ENCODE data around the gene XXYLT1. TPM values are rescaled to one million over a fixed set of nuclear protein-coding genes. Genes with fewer than 3 reads are reported as not detected.

XXYLT1 gene
- total and polyA plus RNA-seq, 3 experiments from 2014 or later = 7.9 to 10.5 (median 8.3) TPM

- DNase-seq = no peak
- Mint-ChIP-seq H3K36me3 (peaks cover 10 to 12% (median 10%) of the 10 kb centered on the region in 3 donors), H3K27ac (no peak overlapping the region), H3K4me3 (no peak overlapping the region), H3K27me3 (no peaks in the 10 kb centered on the region), H3K4me1 (peaks cover 0 to 5% (median 3%) of the 10 kb centered on the region in 3 donors), H3K9me3 (no peaks in the 10 kb centered on the region)
- Histone ChIP-seq H3K27me3 (ENCODE audit: insufficient read depth, low read length, poor library complexity, severe bottlenecking) (no peaks in the 10 kb centered on the region), H3K9me3 (ENCODE audit: low read length) (no peaks in the 10 kb centered on the region), H3K4me3 (ENCODE audit: low read length) (no peak overlapping the region), H3K36me3 (ENCODE audit: insufficient read depth, low read length) (no peaks in the 10 kb centered on the region), H3K27ac (ENCODE audit: low read depth, low read length) (no peak overlapping the region), H3K4me1 (ENCODE audit: insufficient read depth, low read length) (no peaks in the 10 kb centered on the region)
- ChIA-PET POLR2A (no interaction called here), CTCF (no interaction called here)
These were observed 97.3 kb downstream of the XXYLT1 start for GRCh38 chr3:195173657-195174056.

- Histone ChIP-seq H3K9me3 (ENCODE audit: low read length) (no peaks in the 10 kb centered on the region), H3K36me3 (ENCODE audit: insufficient read depth, low read length) (no peaks in the 10 kb centered on the region), H3K4me1 (ENCODE audit: insufficient read depth, low read length) (no peaks in the 10 kb centered on the region), H3K4me3 (ENCODE audit: low read length) (no peak overlapping the region), H3K27ac (ENCODE audit: low read depth, low read length) (no peak overlapping the region), H3K27me3 (ENCODE audit: insufficient read depth, low read length, poor library complexity, severe bottlenecking) (no peaks in the 10 kb centered on the region)
- H3K27me3 Mint-ChIP-seq = peaks cover 0 to 2% of the 10 kb centered on the region in 2 donors
- CTCF ChIA-PET = no interaction called here
- DNase-seq = no peak
- no peak overlapping the region for H3K4me3 Mint-ChIP-seq
- peak overlapping the region in 1 of 8 donors; percentile 25 for H3K27ac Mint-ChIP-seq
- POLR2A ChIA-PET = no interaction called here
- H3K4me1 Mint-ChIP-seq = no peaks in the 10 kb centered on the region
- H3K36me3 Mint-ChIP-seq = peaks cover 8 to 12% (median 10%) of the 10 kb centered on the region in 3 donors
- no peaks in the 10 kb centered on the region for H3K9me3 Mint-ChIP-seq
These were observed 98.1 kb downstream of the XXYLT1 start for GRCh38 chr3:195172896-195173295.

- Histone ChIP-seq H3K9me3 (ENCODE audit: low read length) (no peaks in the 10 kb centered on the region), H3K36me3 (ENCODE audit: insufficient read depth, low read length) (no peaks in the 10 kb centered on the region), H3K27ac (ENCODE audit: low read depth, low read length) (no peak overlapping the region), H3K4me3 (ENCODE audit: low read length) (no peak overlapping the region), H3K27me3 (ENCODE audit: insufficient read depth, low read length, poor library complexity, severe bottlenecking) (no peaks in the 10 kb centered on the region), H3K4me1 (ENCODE audit: insufficient read depth, low read length) (no peaks in the 10 kb centered on the region)
- H3K27me3 Mint-ChIP-seq = peaks cover 0 to 2% of the 10 kb centered on the region in 2 donors
- no peak for DNase-seq
- no peak overlapping the region for H3K4me3 Mint-ChIP-seq
- peaks cover 7 to 10% (median 8%) of the 10 kb centered on the region in 3 donors for H3K36me3 Mint-ChIP-seq
- no peaks in the 10 kb centered on the region for H3K9me3 Mint-ChIP-seq
- ChIA-PET CTCF (no interaction called here), POLR2A (no interaction called here)
- H3K27ac Mint-ChIP-seq = no peak overlapping the region
- H3K4me1 Mint-ChIP-seq = no peaks in the 10 kb centered on the region
These were observed 98.8 kb downstream of the XXYLT1 start for GRCh38 chr3:195172039-195172684.

GRCh38 chr3:195171093-195171873 is 99.7 kb downstream of the XXYLT1 start:
- Mint-ChIP-seq H3K4me3 (no peak overlapping the region), H3K36me3 (peaks cover 6 to 9% (median 6%) of the 10 kb centered on the region in 3 donors), H3K27me3 (peaks cover 0 to 2% of the 10 kb centered on the region in 2 donors), H3K27ac (no peak overlapping the region), H3K4me1 (no peaks in the 10 kb centered on the region), H3K9me3 (no peaks in the 10 kb centered on the region)
- H3K27ac ChIP-seq (ENCODE audit: low read depth, low read length) = no peak overlapping the region
- no peak overlapping the region for H3K4me3 ChIP-seq (ENCODE audit: low read length)
- POLR2A ChIA-PET = no interaction called here
- no peaks in the 10 kb centered on the region for H3K36me3 ChIP-seq (ENCODE audit: insufficient read depth, low read length)
- no peaks in the 10 kb centered on the region for H3K27me3 ChIP-seq (ENCODE audit: insufficient read depth, low read length, poor library complexity, severe bottlenecking)
- H3K4me1 ChIP-seq (ENCODE audit: insufficient read depth, low read length) = no peaks in the 10 kb centered on the region
- H3K9me3 ChIP-seq (ENCODE audit: low read length) = no peaks in the 10 kb centered on the region
- CTCF ChIA-PET = no interaction called here
- DNase-seq = no peak

GRCh38 chr3:195170496-195170895 is 100.5 kb downstream of the XXYLT1 start:
- Histone ChIP-seq H3K27me3 (ENCODE audit: insufficient read depth, low read length, poor library complexity, severe bottlenecking) (no peaks in the 10 kb centered on the region), H3K27ac (ENCODE audit: low read depth, low read length) (no peak overlapping the region), H3K9me3 (ENCODE audit: low read length) (no peaks in the 10 kb centered on the region), H3K4me1 (ENCODE audit: insufficient read depth, low read length) (no peaks in the 10 kb centered on the region), H3K4me3 (ENCODE audit: low read length) (no peak overlapping the region), H3K36me3 (ENCODE audit: insufficient read depth, low read length) (no peaks in the 10 kb centered on the region)
- DNase-seq = no peak
- H3K4me3 Mint-ChIP-seq = no peak overlapping the region
- H3K27me3 Mint-ChIP-seq = peaks cover 0 to 2% of the 10 kb centered on the region in 2 donors
- POLR2A ChIA-PET = no interaction called here
- no peak overlapping the region for H3K27ac Mint-ChIP-seq
- CTCF ChIA-PET = no interaction called here
- no peaks in the 10 kb centered on the region for H3K4me1 Mint-ChIP-seq
- H3K36me3 Mint-ChIP-seq = peaks cover 6 to 8% (median 6%) of the 10 kb centered on the region in 3 donors
- H3K9me3 Mint-ChIP-seq = no peaks in the 10 kb centered on the region

- H3K4me3 Mint-ChIP-seq = no peak overlapping the region
- CTCF ChIA-PET = no interaction called here
- H3K27me3 Mint-ChIP-seq = peaks cover 0 to 2% of the 10 kb centered on the region in 2 donors
- H3K36me3 Mint-ChIP-seq = peaks cover 0 to 2% (median 0%) of the 10 kb centered on the region in 3 donors
- no peaks in the 10 kb centered on the region for H3K9me3 ChIP-seq (ENCODE audit: low read length)
- POLR2A ChIA-PET = no interaction called here
- no peaks in the 10 kb centered on the region for H3K27me3 ChIP-seq (ENCODE audit: insufficient read depth, low read length, poor library complexity, severe bottlenecking)
- H3K9me3 Mint-ChIP-seq = no peaks in the 10 kb centered on the region
- no peak overlapping the region for H3K27ac Mint-ChIP-seq
- no peak overlapping the region for H3K27ac ChIP-seq (ENCODE audit: low read depth, low read length)
- no peak overlapping the region for H3K4me3 ChIP-seq (ENCODE audit: low read length)
- no peaks in the 10 kb centered on the region for H3K36me3 ChIP-seq (ENCODE audit: insufficient read depth, low read length)
- peaks cover 3% of the 10 kb centered on the region for H3K4me1 ChIP-seq (ENCODE audit: insufficient read depth, low read length)
- peaks cover 3 to 8% (median 6%) of the 10 kb centered on the region in 3 donors for H3K4me1 Mint-ChIP-seq
- DNase-seq = no peak
These were observed 101.8 kb downstream of the XXYLT1 start for GRCh38 chr3:195169011-195169649.

GRCh38 chr3:195168009-195168762 is 102.8 kb downstream of the XXYLT1 start:
- POLR2A ChIA-PET = no interaction called here
- peak overlapping the region in 1 of 8 donors; percentile 14 for H3K27ac Mint-ChIP-seq
- H3K27me3 Mint-ChIP-seq = peaks cover 0 to 2% of the 10 kb centered on the region in 2 donors
- Histone ChIP-seq H3K4me3 (ENCODE audit: low read length) (no peak overlapping the region), H3K27ac (ENCODE audit: low read depth, low read length) (no peak overlapping the region), H3K27me3 (ENCODE audit: insufficient read depth, low read length, poor library complexity, severe bottlenecking) (no peaks in the 10 kb centered on the region), H3K9me3 (ENCODE audit: low read length) (no peaks in the 10 kb centered on the region), H3K36me3 (ENCODE audit: insufficient read depth, low read length) (no peaks in the 10 kb centered on the region), H3K4me1 (ENCODE audit: insufficient read depth, low read length) (peaks cover 3% of the 10 kb centered on the region)
- CTCF ChIA-PET = no interaction called here
- no peak for DNase-seq
- peaks cover 0 to 2% (median 0%) of the 10 kb centered on the region in 3 donors for H3K36me3 Mint-ChIP-seq
- H3K4me1 Mint-ChIP-seq = peaks cover 11 to 14% (median 13%) of the 10 kb centered on the region in 3 donors
- H3K9me3 Mint-ChIP-seq = no peaks in the 10 kb centered on the region
- no peak overlapping the region for H3K4me3 Mint-ChIP-seq
